Left ventricle myocardium inferior (tissue), 1 donor: ENCODE data around the gene TMEM232. TPM values are rescaled to one million over a fixed set of nuclear protein-coding genes. Genes with fewer than 3 reads are reported as not detected.

Experiments
- DNase-seq: peaks from one replicate; pipeline ENCODE4 v3.0.0-alpha.2; 2020
- H3K27ac ChIP-seq: fragments of 200-600 bp; replicated peaks from 2 replicates; pipeline ENCODE4 v1.8.0; 2021
- H3K27me3 ChIP-seq: fragments of 200-600 bp; 2 replicates; pipeline ENCODE4 v1.8.0; 2021; ENCODE audit warnings: low read depth
- H3K36me3 ChIP-seq: fragments of 200-600 bp; 2 replicates; pipeline ENCODE4 v1.8.0; 2021
- H3K4me1 ChIP-seq: fragments of 200-600 bp; 2 replicates; pipeline ENCODE4 v1.8.0; 2021
- H3K4me3 ChIP-seq: fragments of 200-600 bp; 2 replicates; pipeline ENCODE4 v1.8.0; 2021; ENCODE audit warnings: mild to moderate bottlenecking, moderate library complexity
- H3K9me3 ChIP-seq: fragments of 200-600 bp; replicated peaks from 2 replicates; pipeline ENCODE4 v1.8.0; 2021
- intact Hi-C: fragments of 100-400 bp; cut with micrococcal nuclease; formaldehyde crosslinking; loops from one replicate; pipeline ENCODE4 v1.11.0; 2022
- total RNA-seq: library from RNA; stranded (reverse); fragmentation: NEBNext Ultra II Directional; extraction: Animal tissue kit (Norgen Biotek cat#: 25700); gene quantifications from one replicate; pipeline ENCODE4 v1.2.1, GENCODE V29; 2021
- TF ChIP-seq, protein P1 (sequence below): fragments of 200-600 bp; IDR thresholded peaks from 2 replicates; pipeline ENCODE4 v1.8.0; 2021; ENCODE audit warnings: antibody characterized with exemption, mild to moderate bottlenecking, borderline replicate concordance
- donor health status: DM: no; HTN: yes; CAD: no; lungs with severe emphysema.

TMEM232 gene
- total RNA-seq, 1 donor from 2014 or later = 3.6 TPM

DNA sequence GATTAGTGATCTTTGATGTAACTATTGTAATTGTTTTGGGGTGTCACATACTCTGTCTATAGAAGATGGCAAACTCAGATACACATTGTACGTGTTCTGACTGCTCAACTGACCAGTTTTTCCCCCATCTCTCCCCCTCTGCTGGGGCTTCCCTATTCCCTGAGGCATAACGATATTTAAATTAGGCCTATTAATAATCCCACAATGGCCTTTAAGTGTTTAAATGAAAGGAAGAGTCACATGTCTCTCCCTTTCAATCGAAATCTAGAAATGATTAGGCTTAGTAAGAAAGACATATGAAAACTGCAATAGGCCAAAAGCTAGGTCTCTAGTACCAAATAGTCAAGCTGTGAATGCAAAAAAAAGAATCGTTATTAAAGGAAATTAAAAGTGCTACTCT, 265.6 kb downstream of the TMEM232 start:
- no peaks in the 10 kb centered on the region for H3K9me3 ChIP-seq
- H3K27ac ChIP-seq = no peak overlapping the region
- TF ChIP-seq, protein P1, sequence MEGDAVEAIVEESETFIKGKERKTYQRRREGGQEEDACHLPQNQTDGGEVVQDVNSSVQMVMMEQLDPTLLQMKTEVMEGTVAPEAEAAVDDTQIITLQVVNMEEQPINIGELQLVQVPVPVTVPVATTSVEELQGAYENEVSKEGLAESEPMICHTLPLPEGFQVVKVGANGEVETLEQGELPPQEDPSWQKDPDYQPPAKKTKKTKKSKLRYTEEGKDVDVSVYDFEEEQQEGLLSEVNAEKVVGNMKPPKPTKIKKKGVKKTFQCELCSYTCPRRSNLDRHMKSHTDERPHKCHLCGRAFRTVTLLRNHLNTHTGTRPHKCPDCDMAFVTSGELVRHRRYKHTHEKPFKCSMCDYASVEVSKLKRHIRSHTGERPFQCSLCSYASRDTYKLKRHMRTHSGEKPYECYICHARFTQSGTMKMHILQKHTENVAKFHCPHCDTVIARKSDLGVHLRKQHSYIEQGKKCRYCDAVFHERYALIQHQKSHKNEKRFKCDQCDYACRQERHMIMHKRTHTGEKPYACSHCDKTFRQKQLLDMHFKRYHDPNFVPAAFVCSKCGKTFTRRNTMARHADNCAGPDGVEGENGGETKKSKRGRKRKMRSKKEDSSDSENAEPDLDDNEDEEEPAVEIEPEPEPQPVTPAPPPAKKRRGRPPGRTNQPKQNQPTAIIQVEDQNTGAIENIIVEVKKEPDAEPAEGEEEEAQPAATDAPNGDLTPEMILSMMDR = no peak
- no peaks in the 10 kb centered on the region for H3K4me1 ChIP-seq
- H3K27me3 ChIP-seq = no peaks in the 10 kb centered on the region
- H3K4me3 ChIP-seq = no peak overlapping the region
- no peaks in the 10 kb centered on the region for H3K36me3 ChIP-seq
- no peak for DNase-seq
- intact Hi-C loops = no loop called here

DNA sequence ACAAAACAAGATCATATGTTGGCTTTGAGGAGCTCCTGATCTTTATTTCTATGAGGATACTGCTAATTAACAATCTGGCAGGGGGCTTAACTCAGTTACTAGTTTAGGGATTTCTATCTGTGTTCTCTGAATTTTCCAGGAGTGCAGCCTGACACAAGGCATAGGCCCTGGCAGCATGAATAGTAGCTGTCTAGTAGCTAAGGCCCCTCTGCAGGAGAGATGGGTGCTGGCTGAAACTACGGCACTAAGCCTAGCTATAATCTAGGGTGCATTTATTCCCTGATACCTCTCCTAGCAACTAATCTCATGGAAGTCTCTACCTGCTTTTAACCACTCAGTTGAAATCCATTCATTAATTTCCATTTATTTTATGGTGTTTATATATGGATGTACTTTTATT, 268.2 kb downstream of the TMEM232 start:
- H3K27ac ChIP-seq = no peak overlapping the region
- DNase-seq = no peak
- TF ChIP-seq, protein P1 = no peak
- no peaks in the 10 kb centered on the region for H3K36me3 ChIP-seq
- H3K27me3 ChIP-seq = no peaks in the 10 kb centered on the region
- intact Hi-C loops = no loop called here
- H3K4me1 ChIP-seq = no peaks in the 10 kb centered on the region
- no peak overlapping the region for H3K4me3 ChIP-seq
- H3K9me3 ChIP-seq = no peaks in the 10 kb centered on the region

DNA sequence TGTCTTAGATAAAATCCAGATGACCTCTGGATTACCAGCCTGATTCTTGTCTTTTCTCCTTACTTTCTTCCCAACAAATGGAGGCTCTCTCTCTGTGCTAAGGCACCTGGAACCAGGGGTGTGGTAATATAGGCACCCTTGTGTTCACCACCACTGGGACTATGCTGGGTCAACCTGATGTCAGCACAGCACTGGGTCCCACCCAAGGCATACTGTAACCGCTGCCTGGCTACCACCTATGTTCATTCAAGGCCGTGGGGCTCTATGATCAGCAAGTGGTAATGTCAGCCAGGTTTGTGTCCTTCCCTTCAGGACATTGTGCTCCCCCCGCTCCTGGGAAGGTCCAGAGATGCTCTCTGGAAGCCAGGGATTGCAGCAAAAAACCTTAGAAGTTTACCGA, 283.6 kb downstream of the TMEM232 start:
- Histone ChIP-seq H3K36me3 (no peaks in the 10 kb centered on the region), H3K4me3 (no peak overlapping the region), H3K4me1 (peaks cover 5% of the 10 kb centered on the region), H3K9me3 (no peaks in the 10 kb centered on the region), H3K27ac (no peak overlapping the region), H3K27me3 (no peaks in the 10 kb centered on the region)
- TF ChIP-seq, protein P1 = no peak
- no peak for DNase-seq
- intact Hi-C loops = no loop called here

DNA sequence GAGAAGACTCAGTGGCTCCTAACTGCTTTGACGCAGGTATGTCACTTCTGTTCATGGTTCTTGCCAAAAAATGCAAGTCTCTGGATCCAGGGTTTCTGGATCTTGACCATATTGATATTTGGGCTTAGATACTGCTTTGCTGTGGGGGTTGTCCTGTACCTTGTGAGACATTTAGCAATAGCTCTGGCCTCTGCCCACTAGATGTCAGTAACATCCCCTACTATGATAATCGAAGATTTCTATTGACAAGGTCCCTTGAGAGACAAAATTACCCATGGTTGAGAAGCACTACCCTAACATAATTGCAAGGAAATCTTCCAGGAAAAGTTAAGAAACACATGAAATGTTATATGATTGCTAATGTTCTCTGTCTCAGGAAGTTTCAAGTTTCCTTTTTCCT, 285.4 kb downstream of the TMEM232 start:
- no peak for DNase-seq
- Histone ChIP-seq H3K27ac (no peak overlapping the region), H3K36me3 (no peaks in the 10 kb centered on the region), H3K9me3 (peaks cover 8% of the 10 kb centered on the region), H3K4me1 (peaks cover 5% of the 10 kb centered on the region), H3K27me3 (no peaks in the 10 kb centered on the region), H3K4me3 (no peak overlapping the region)
- TF ChIP-seq, protein P1 = no peak
- intact Hi-C loops = no loop called here

DNA sequence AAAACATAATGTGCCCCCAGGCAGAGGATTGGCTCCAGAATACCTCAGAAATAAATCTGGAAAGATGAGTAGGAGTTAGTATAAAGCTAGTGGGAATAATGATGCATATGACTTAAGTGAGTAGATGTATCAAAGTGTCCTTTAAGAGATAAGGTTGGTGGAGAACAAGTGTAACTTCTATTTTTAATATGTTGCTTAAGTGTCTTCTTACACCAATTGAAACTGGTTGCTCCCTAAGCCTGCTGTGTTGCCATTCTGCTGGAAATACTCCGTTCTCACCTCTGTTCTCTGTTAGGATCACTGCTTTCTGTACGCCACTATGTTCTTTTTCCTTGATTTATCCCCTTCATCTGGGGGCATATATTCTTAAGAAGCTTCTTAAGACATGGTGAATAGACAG, 286.4 kb downstream of the TMEM232 start:
- no peak for DNase-seq
- Histone ChIP-seq H3K9me3 (peaks cover 8% of the 10 kb centered on the region), H3K27me3 (no peaks in the 10 kb centered on the region), H3K4me1 (peaks cover 5% of the 10 kb centered on the region), H3K36me3 (no peaks in the 10 kb centered on the region), H3K27ac (no peak overlapping the region), H3K4me3 (no peak overlapping the region)
- intact Hi-C loops = no loop called here
- TF ChIP-seq, protein P1 = no peak

DNA sequence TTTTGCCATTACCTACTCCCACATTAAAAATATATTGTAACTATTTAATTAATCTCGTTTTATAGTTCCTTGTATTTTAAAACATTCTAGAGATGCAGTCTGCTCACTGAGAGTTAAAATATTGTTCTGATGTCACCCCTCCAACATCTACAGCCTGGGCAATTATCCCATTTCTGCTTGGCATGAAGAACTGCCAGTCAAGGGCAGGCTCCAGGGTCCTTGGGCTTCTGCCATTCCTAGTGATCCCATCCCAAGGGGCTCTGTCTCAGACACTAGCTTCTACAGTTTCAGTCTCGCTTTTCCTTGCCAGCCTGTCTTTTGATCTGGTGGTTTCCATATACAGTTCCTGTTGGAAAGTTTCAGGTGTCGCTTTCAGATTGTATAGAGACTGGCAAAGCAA, 287.2 kb downstream of the TMEM232 start:
- Histone ChIP-seq H3K27me3 (no peaks in the 10 kb centered on the region), H3K4me3 (no peak overlapping the region), H3K4me1 (peaks cover 5% of the 10 kb centered on the region), H3K27ac (no peak overlapping the region), H3K9me3 (peaks cover 8% of the 10 kb centered on the region), H3K36me3 (no peaks in the 10 kb centered on the region)
- intact Hi-C loops = no loop called here
- TF ChIP-seq, protein P1 = no peak
- no peak for DNase-seq
